ENCODE results near the gene LRRC9. TPM values are rescaled to one million over a fixed set of nuclear protein-coding genes. Genes with fewer than 3 reads are reported as not detected.

The LRRC9 gene
- total RNA-seq, 2 donors from 2014 or later = 0.11 TPM; not detected in 1

DNA sequence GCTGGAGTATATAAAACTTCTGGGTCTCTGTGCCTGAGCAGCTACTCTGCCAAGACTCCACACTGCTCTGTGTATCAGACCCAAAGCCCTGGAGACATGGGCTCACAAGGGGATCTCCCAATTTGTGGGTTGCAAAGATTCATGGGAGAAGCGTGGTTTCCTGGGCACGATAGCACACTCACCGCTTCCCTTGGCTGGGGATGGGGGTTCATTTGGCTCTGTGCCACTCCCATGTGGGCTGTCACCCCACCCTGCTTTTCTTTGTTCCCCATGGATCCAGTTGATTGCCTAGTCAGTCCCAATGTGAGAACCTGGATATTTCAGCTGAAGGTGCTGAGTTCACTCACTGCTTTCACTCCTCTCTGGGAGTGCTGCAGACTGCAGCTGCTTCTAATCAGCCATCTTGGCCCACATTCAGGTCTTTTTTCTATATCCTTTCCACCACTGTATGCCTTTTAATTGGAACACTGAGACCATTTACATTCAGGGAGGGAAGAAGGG is 131.8 kb downstream of the LRRC9 start:
- Histone ChIP-seq H3K27ac (no peak overlapping the region), H3K27me3 (no peaks in the 10 kb centered on the region), H3K9me3 (peaks cover 0 to 4% of the 10 kb centered on the region in 2 donors), H3K4me3 (no peak overlapping the region), H3K4me1 (no peaks in the 10 kb centered on the region), H3K36me3 (no peaks in the 10 kb centered on the region)
- TF ChIP-seq, protein P1, sequence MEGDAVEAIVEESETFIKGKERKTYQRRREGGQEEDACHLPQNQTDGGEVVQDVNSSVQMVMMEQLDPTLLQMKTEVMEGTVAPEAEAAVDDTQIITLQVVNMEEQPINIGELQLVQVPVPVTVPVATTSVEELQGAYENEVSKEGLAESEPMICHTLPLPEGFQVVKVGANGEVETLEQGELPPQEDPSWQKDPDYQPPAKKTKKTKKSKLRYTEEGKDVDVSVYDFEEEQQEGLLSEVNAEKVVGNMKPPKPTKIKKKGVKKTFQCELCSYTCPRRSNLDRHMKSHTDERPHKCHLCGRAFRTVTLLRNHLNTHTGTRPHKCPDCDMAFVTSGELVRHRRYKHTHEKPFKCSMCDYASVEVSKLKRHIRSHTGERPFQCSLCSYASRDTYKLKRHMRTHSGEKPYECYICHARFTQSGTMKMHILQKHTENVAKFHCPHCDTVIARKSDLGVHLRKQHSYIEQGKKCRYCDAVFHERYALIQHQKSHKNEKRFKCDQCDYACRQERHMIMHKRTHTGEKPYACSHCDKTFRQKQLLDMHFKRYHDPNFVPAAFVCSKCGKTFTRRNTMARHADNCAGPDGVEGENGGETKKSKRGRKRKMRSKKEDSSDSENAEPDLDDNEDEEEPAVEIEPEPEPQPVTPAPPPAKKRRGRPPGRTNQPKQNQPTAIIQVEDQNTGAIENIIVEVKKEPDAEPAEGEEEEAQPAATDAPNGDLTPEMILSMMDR (IDR thresholded peaks at IDR 0.05) = no peak
- DNase-seq (ENCODE audit: low spot score) = no peak

DNA sequence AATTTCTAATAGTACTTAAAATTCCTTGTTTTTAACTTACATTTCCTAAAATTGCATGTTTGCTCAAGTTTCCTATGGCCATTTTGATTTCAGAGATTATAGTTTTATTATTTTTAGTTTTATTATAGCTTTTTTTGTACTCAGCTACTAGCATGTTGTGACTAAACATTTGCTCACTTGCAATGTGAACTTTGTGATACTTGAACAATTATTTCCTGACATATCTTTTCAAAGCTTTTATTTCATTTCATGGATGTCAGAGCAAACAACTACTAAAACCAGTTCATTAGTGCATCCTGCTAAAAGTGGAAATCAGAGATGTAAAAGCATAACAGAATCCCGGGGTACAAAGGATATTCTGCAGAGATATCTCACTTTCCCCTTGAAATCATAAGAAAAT is 138.1 kb downstream of the LRRC9 start:
- Histone ChIP-seq H3K27me3 (no peaks in the 10 kb centered on the region), H3K9me3 (peaks cover 0 to 4% of the 10 kb centered on the region in 2 donors), H3K36me3 (no peaks in the 10 kb centered on the region), H3K27ac (no peak overlapping the region), H3K4me3 (no peak overlapping the region), H3K4me1 (no peaks in the 10 kb centered on the region)
- no peak for DNase-seq (ENCODE audit: low spot score)
- TF ChIP-seq, protein P1 (IDR thresholded peaks at IDR 0.05) = no peak

DNA sequence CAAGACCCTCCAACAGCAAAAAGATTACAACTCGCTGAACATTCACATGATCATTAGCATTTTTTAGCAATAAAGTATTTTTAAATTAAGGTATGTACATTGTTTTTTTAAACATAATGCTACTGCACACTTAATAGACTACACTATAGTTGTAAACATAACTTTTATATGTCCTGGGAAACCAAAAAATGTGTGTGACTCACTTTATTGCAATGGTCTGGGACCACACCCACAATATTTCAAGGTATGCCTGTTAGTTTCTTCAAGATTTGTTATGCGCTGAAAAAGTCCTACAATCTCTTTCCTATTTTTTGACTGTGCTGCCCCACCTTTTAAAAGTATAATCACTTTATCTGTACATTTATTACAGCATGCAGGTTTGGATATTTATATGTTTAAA is 141.4 kb downstream of the LRRC9 start:
- Histone ChIP-seq H3K4me1 (no peaks in the 10 kb centered on the region), H3K4me3 (no peak overlapping the region), H3K27ac (no peak overlapping the region), H3K9me3 (no peaks in the 10 kb centered on the region), H3K36me3 (no peaks in the 10 kb centered on the region), H3K27me3 (no peaks in the 10 kb centered on the region)
- TF ChIP-seq, protein P1 (IDR thresholded peaks at IDR 0.05) = no peak
- DNase-seq (ENCODE audit: low spot score) = no peak

DNA sequence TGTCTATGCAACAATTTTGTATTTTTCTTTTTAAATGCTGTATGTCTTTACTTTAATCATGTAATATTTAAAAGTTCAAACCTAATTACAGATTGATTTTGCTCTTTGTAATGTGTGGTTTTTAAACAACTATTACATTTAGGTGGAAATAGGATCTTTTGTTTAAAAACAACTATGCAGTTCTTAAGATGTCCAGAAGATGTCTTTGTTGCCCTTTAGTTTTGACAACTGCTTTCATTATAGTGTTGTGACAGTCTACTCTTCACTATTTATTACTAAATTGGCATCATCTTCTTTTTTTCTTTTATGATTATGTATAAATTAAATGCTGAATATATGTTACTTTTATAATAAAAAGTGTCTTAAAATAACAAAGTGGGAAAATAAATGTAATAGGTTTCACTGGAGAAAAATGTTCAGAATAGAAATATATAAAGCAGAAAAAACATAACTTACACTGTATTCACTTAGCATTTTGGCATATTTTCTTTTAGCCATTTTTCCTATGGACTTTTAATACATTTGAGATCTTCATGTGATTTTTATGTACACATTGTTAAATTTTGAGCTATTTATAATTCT is 144.6 kb downstream of the LRRC9 start:
- H3K4me1 ChIP-seq = no peaks in the 10 kb centered on the region
- no peaks in the 10 kb centered on the region for H3K27me3 ChIP-seq
- no peaks in the 10 kb centered on the region for H3K9me3 ChIP-seq
- no peak for DNase-seq (ENCODE audit: low spot score)
- no peaks in the 10 kb centered on the region for H3K36me3 ChIP-seq
- no peak overlapping the region for H3K27ac ChIP-seq
- TF ChIP-seq, protein P1 (IDR thresholded peaks at IDR 0.05) = peak; percentile 42 to 64
- no peak overlapping the region for H3K4me3 ChIP-seq

DNA sequence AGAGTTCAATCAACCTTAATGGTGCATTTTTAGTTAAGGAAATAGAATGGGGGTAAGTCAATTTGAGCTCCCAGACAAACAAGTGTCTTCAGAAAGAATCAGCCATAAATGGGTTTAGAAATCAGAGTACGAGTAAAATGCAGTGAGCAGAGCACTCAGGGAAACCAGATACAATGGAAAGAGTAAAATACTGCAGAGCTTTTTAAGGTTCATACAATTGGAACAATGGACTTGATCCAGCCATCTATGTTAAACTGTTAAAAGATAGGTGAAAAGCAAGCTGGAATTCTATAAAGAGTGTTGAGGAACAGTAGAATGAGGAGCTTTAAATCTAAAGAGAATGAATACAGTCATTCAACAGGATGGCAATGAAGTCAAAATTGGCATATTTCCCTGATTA is 147.9 kb downstream of the LRRC9 start:
- TF ChIP-seq, protein P1 (IDR thresholded peaks at IDR 0.05) = no peak
- no peak overlapping the region for H3K27ac ChIP-seq
- H3K9me3 ChIP-seq = no peaks in the 10 kb centered on the region
- no peaks in the 10 kb centered on the region for H3K4me1 ChIP-seq
- no peaks in the 10 kb centered on the region for H3K36me3 ChIP-seq
- H3K4me3 ChIP-seq = no peak overlapping the region
- H3K27me3 ChIP-seq = no peaks in the 10 kb centered on the region
- DNase-seq (ENCODE audit: low spot score) = no peak

DNA sequence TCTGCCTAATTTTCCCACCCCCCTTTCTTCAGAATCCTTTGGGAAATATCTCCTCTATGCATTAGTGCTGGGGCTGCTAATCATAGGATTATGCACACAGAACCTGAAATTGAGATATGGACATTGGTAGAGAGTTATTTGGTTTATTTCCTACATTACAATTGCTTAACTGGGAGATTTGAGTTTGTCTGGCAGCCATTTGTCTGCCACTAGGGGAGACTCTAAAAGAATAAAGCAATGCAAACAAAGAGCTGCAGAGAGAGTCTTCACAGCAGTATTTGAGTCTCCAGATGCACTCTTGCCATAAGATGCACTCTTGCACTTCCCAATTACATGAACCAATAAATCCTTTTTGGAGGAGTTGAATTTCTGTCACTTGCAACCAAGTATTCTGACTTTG is 159.8 kb downstream of the LRRC9 start:
- H3K4me1 ChIP-seq = no peaks in the 10 kb centered on the region
- no peak for DNase-seq (ENCODE audit: low spot score)
- H3K27ac ChIP-seq = no peak overlapping the region
- TF ChIP-seq, protein P1 (IDR thresholded peaks at IDR 0.05) = no peak
- no peak overlapping the region for H3K4me3 ChIP-seq
- H3K9me3 ChIP-seq = no peaks in the 10 kb centered on the region
- no peaks in the 10 kb centered on the region for H3K27me3 ChIP-seq
- H3K36me3 ChIP-seq = no peaks in the 10 kb centered on the region

Measured in right atrium auricular region (tissue), 2 donors.